Measurements from ENCODE around the gene GPR55. TPM values are rescaled to one million over a fixed set of nuclear protein-coding genes. Genes with fewer than 3 reads are reported as not detected.

Gene GPR55
- total and polyA plus RNA-seq, 8 donors: 0.13 to 0.37 (median 0.19) TPM; not detected in 5

DNA sequence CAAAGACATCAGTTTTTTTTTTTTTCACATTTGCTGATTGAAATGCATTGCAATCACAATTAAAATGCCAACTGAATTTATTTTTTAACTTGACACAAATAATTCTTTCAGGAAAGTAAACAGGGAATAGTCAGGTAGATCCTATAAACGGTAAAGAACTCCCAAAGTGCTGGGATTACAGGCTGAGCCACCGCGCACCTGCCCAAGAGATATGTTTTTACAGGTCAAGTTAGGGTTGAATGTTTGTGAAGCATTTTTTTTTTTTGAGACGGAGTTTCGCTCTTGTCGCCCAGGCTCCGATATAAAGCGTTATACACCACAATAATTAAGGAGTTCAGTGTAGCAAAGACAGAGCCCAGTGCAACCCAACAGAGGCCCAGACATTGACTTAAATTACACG lies 45.2 kb downstream of the GPR55 start:
- H3K27me3 ChIP-seq: no peaks in the 10 kb centered on the region
- DNase-seq: no peak
- no peaks in the 10 kb centered on the region for H3K4me1 ChIP-seq
- intact Hi-C loops (cut with DNase I; ENCODE audit: low total_unique reads): no loop called here
- peaks cover 18 to 55% (median 47%) of the 10 kb centered on the region in 4 donors for H3K36me3 ChIP-seq
- no peak overlapping the region for H3K4me3 ChIP-seq
- H3K27ac ChIP-seq: no peak overlapping the region
- 74 to 96% (median 85%) methylated on average over 9 of the region's 9 CpGs for WGBS, 5 donors
- no peak for TF ChIP-seq POLR2A (IDR thresholded peaks at IDR 0.05)
- TF ChIP-seq, protein P1, sequence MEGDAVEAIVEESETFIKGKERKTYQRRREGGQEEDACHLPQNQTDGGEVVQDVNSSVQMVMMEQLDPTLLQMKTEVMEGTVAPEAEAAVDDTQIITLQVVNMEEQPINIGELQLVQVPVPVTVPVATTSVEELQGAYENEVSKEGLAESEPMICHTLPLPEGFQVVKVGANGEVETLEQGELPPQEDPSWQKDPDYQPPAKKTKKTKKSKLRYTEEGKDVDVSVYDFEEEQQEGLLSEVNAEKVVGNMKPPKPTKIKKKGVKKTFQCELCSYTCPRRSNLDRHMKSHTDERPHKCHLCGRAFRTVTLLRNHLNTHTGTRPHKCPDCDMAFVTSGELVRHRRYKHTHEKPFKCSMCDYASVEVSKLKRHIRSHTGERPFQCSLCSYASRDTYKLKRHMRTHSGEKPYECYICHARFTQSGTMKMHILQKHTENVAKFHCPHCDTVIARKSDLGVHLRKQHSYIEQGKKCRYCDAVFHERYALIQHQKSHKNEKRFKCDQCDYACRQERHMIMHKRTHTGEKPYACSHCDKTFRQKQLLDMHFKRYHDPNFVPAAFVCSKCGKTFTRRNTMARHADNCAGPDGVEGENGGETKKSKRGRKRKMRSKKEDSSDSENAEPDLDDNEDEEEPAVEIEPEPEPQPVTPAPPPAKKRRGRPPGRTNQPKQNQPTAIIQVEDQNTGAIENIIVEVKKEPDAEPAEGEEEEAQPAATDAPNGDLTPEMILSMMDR (IDR thresholded peaks at IDR 0.05): no peak
- no peak for TF ChIP-seq POLR2AphosphoS5 (IDR thresholded peaks at IDR 0.05)
- TF ChIP-seq EP300 (IDR thresholded peaks at IDR 0.05): no peak
- H3K9me3 ChIP-seq: no peaks in the 10 kb centered on the region

GRCh38 chr2:230879271-230879882 lies 45.7 kb downstream of the GPR55 start:
- peak in 1 of 2 donors; percentile 51 for DNase-seq
- H3K27me3 ChIP-seq: no peaks in the 10 kb centered on the region
- intact Hi-C loops (cut with DNase I; ENCODE audit: low total_unique reads): no loop called here
- H3K27ac ChIP-seq: no peak overlapping the region
- no peak overlapping the region for H3K4me3 ChIP-seq
- H3K9me3 ChIP-seq: no peaks in the 10 kb centered on the region
- no peaks in the 10 kb centered on the region for H3K4me1 ChIP-seq
- WGBS, 5 donors: 61 to 77% (median 71%) methylated on average over 11 of the region's 11 CpGs
- TF ChIP-seq, protein P1 (IDR thresholded peaks at IDR 0.05): no peak
- TF ChIP-seq EP300 (IDR thresholded peaks at IDR 0.05): no peak
- no peak for TF ChIP-seq POLR2AphosphoS5 (IDR thresholded peaks at IDR 0.05)
- no peak for TF ChIP-seq POLR2A (IDR thresholded peaks at IDR 0.05)
- peaks cover 18 to 60% (median 50%) of the 10 kb centered on the region in 4 donors for H3K36me3 ChIP-seq

- Histone ChIP-seq H3K27ac (peak overlapping the region in 1 of 5 donors; percentile 11), H3K9me3 (no peaks in the 10 kb centered on the region), H3K36me3 (peaks cover 18 to 67% (median 52%) of the 10 kb centered on the region in 4 donors), H3K4me3 (no peak overlapping the region), H3K4me1 (no peaks in the 10 kb centered on the region), H3K27me3 (no peaks in the 10 kb centered on the region)
- no peak for TF ChIP-seq POLR2AphosphoS5 (IDR thresholded peaks at IDR 0.05)
- TF ChIP-seq, protein P1 (IDR thresholded peaks at IDR 0.05): no peak
- TF ChIP-seq EP300 (IDR thresholded peaks at IDR 0.05): no peak
- TF ChIP-seq POLR2A (IDR thresholded peaks at IDR 0.05): no peak
- DNase-seq: no peak
- intact Hi-C loops (cut with DNase I; ENCODE audit: low total_unique reads): no loop called here
- WGBS, 5 donors: 66 to 80% (median 70%) methylated on average over 10 of the region's 10 CpGs
Observed at GRCh38 chr2:230878599-230879188, 46.3 kb downstream of the GPR55 start.

GRCh38 chr2:230877759-230878598 lies 47.1 kb downstream of the GPR55 start:
- TF ChIP-seq, protein P1 (IDR thresholded peaks at IDR 0.05): no peak
- TF ChIP-seq EP300 (IDR thresholded peaks at IDR 0.05) (no peak), POLR2AphosphoS5 (IDR thresholded peaks at IDR 0.05) (no peak), POLR2A (IDR thresholded peaks at IDR 0.05) (no peak)
- intact Hi-C loops (cut with DNase I; ENCODE audit: low total_unique reads): no loop called here
- H3K4me3 ChIP-seq: no peak overlapping the region
- 73 to 85% (median 80%) methylated on average over 18 to 20 of the region's 20 CpGs for WGBS, 5 donors
- H3K27me3 ChIP-seq: no peaks in the 10 kb centered on the region
- H3K27ac ChIP-seq: peak overlapping the region in 1 of 5 donors; percentile 11
- H3K36me3 ChIP-seq: peaks cover 18 to 71% (median 52%) of the 10 kb centered on the region in 4 donors
- peaks cover 0 to 3% (median 0%) of the 10 kb centered on the region in 4 donors for H3K4me1 ChIP-seq
- H3K9me3 ChIP-seq: no peaks in the 10 kb centered on the region
- DNase-seq: peak in 1 of 2 donors; percentile 36

Data from stomach (tissue), 9 donors.